Nephron progenitor cell (in vitro differentiated cells): ENCODE results near the gene ATP11A.

ENCODE experiments used
- DNase-seq: peaks from one replicate; pipeline ENCODE4 v3.0.0; 2021
- H3K27ac Mint-ChIP-seq: 2 replicates; pipeline ENCODE4 v1.8.0; 2021; ENCODE audit warnings: mild to moderate bottlenecking, moderate library complexity, mixed read lengths
- H3K27me3 Mint-ChIP-seq: 2 replicates; pipeline ENCODE4 v1.8.0; 2021; ENCODE audit warnings: mild to moderate bottlenecking, low read depth, mixed read lengths; ENCODE audit not compliant: poor library complexity
- H3K36me3 Mint-ChIP-seq: 2 replicates; pipeline ENCODE4 v1.8.0; 2021; ENCODE audit warnings: low read depth, mixed read lengths
- H3K4me1 Mint-ChIP-seq: 2 replicates; pipeline ENCODE4 v1.8.0; 2021; ENCODE audit warnings: mixed read lengths
- H3K4me3 Mint-ChIP-seq: 2 replicates; pipeline ENCODE4 v1.8.0; 2021; ENCODE audit warnings: mild to moderate bottlenecking, moderate library complexity, mixed read lengths
- H3K9me3 Mint-ChIP-seq: 2 replicates; pipeline ENCODE4 v1.8.0; 2021; ENCODE audit warnings: mild to moderate bottlenecking, moderate library complexity, mixed read lengths
- CTCF ChIP-seq: fragments of 200-600 bp; sonication (generic); IDR thresholded peaks from 2 replicates; pipeline ENCODE4 v1.5.0; 2021; ENCODE audit warnings: antibody characterized with exemption

ATP11A gene

GRCh38 chr13:112777637-112778406, 88.0 kb downstream of the ATP11A start:
- H3K36me3 Mint-ChIP-seq: peaks cover 22% of the 10 kb centered on the region
- peaks cover 77% of the 10 kb centered on the region for H3K4me1 Mint-ChIP-seq
- DNase-seq: no peak
- H3K9me3 Mint-ChIP-seq: peaks cover 10% of the 10 kb centered on the region
- no peak overlapping the region for H3K27ac Mint-ChIP-seq
- no peak for TF ChIP-seq CTCF
- no peaks in the 10 kb centered on the region for H3K27me3 Mint-ChIP-seq
- no peak overlapping the region for H3K4me3 Mint-ChIP-seq

- Mint-ChIP-seq H3K36me3 (peaks cover 19% of the 10 kb centered on the region), H3K9me3 (peaks cover 10% of the 10 kb centered on the region), H3K27me3 (no peaks in the 10 kb centered on the region), H3K4me3 (no peak overlapping the region), H3K4me1 (peaks cover 75% of the 10 kb centered on the region), H3K27ac (peak overlapping the region; percentile 87)
- DNase-seq: no peak
- no peak for TF ChIP-seq CTCF
These were observed 90.2 kb downstream of the ATP11A start for GRCh38 chr13:112779856-112780604.

GRCh38 chr13:112781287-112781686, 91.4 kb downstream of the ATP11A start:
- TF ChIP-seq CTCF: no peak
- Mint-ChIP-seq H3K36me3 (peaks cover 26% of the 10 kb centered on the region), H3K27ac (no peak overlapping the region), H3K4me1 (peaks cover 62% of the 10 kb centered on the region), H3K9me3 (peaks cover 10% of the 10 kb centered on the region), H3K4me3 (no peak overlapping the region), H3K27me3 (no peaks in the 10 kb centered on the region)
- DNase-seq: no peak

- peaks cover 14% of the 10 kb centered on the region for H3K9me3 Mint-ChIP-seq
- peaks cover 56% of the 10 kb centered on the region for H3K4me1 Mint-ChIP-seq
- no peaks in the 10 kb centered on the region for H3K27me3 Mint-ChIP-seq
- no peak for DNase-seq
- H3K36me3 Mint-ChIP-seq: peaks cover 31% of the 10 kb centered on the region
- peak overlapping the region; percentile 81 for H3K27ac Mint-ChIP-seq
- no peak overlapping the region for H3K4me3 Mint-ChIP-seq
- TF ChIP-seq CTCF: no peak
These were observed 92.1 kb downstream of the ATP11A start for GRCh38 chr13:112781881-112782361.

GRCh38 chr13:112782429-112783010, 92.7 kb downstream of the ATP11A start:
- no peak for DNase-seq
- no peaks in the 10 kb centered on the region for H3K27me3 Mint-ChIP-seq
- peaks cover 54% of the 10 kb centered on the region for H3K4me1 Mint-ChIP-seq
- H3K4me3 Mint-ChIP-seq: no peak overlapping the region
- TF ChIP-seq CTCF: no peak
- peak overlapping the region; percentile 91 for H3K27ac Mint-ChIP-seq
- H3K9me3 Mint-ChIP-seq: peaks cover 14% of the 10 kb centered on the region
- peaks cover 34% of the 10 kb centered on the region for H3K36me3 Mint-ChIP-seq
